M059J (cell line): ENCODE measurements around the gene FXYD7. TPM values are rescaled to one million over a fixed set of nuclear protein-coding genes. Genes with fewer than 3 reads are reported as not detected.

Experiments used
- DNase-seq: peaks from one replicate; pipeline ENCODE4 v3.0.0-alpha.2; 2012; ENCODE audit warnings: low read depth
- total RNA-seq: library from RNA; depleted of rRNA; stranded (reverse); fragments of >200 nt; shearing (Covaris generic); gene quantifications from 2 replicates; pipeline ENCODE4 v1.2.3, GENCODE V29; 2014; rRNA removed

Gene FXYD7
- total RNA-seq, 1 experiment from 2014 or later = not detected

DNA sequence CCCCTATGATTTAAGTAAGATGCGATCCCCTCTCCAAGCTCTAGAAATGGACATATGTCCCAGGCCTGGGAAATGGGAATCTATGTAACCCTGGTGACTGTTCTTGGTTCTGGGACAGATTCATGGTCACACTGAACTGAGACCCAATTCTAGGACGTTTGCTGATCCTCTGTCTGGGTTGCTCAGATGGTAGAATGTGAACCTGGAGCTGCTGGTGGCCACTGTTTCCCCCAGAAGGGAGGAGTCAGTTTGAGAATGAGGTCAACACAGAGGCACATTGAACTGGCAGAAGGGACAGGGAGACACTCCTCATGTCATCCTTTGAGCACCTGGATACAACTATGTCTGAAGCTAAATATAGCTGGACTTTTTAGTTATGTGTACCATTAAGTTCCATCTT lies 56.4 kb downstream of the FXYD7 start:
- DNase-seq = no peak

DNA sequence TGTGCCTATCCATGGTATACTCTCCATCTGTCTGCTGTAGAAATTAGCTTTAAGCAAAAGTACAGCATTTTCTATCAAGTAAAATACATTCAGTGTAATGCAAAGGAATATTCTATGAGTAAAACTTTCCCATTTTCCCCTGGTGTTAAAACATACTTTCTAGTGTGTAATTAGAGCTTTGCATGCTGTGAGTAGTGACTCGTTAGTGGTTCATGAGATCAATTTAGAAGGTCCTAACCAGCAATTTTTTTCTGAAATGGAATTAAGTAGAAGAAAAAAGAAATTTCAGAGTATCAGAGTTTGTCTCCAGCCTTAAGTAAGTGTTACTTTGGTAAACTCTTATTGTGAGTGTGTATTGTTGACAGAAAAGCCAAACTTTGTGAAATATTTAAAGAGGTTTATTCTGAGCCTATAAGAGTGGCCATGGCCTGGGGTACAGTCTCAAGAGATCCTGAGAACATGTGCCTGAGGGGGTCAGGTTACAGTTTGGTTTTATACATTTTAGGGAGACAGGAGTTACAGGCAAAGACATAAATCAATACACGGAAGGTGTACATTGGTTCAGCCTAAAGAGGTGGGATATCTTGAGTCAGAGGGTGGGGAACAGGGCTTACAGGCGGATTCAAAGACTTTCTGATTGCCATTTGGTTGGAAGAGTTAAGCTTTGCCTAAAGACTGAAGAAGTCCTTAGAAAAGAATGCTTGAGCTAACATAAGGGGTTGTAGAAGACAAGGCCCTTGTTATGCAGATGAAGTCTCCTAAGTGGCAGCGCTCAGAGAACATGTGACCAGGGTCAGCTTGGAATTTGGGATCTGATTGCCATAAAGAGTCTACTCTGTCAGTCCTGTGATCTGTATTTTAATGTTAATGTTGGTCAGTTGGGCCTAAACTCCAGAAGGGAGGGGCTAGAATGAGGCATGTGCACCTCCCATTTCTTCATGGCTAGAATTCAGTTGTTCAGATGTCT lies 60.0 kb downstream of the FXYD7 start:
- DNase-seq = no peak

Other genes with a start within 250 kb of the FXYD7 start
- 2.6 and 3.5 TPM in 2 replicates for gene ZNF30, start 216.4 kb upstream of the FXYD7 start, total RNA-seq
- 8.0 and 8.6 TPM in 2 replicates for gene ZNF792, start 179.0 kb upstream of the FXYD7 start, total RNA-seq
- gene GRAMD1A, start 142.9 kb upstream of the FXYD7 start, total RNA-seq = 9.8 and 21.5 TPM in 2 replicates
- 12.5 and 12.8 TPM in 2 replicates for gene SCN1B, start 112.8 kb upstream of the FXYD7 start, total RNA-seq
- gene HPN, start 101.5 kb upstream of the FXYD7 start, total RNA-seq = not detected in 2 replicates
- 0.64 TPM in 1 of 2 replicates, not detected in the other for gene FXYD3, start 27.4 kb upstream of the FXYD7 start, total RNA-seq
- gene LGI4, start 8.2 kb upstream of the FXYD7 start, total RNA-seq = not detected in 2 replicates
- gene FXYD1, start 4.4 kb upstream of the FXYD7 start, total RNA-seq = not detected in 2 replicates
- 183 and 256 TPM in 2 replicates for gene FXYD5, start 11.5 kb downstream of the FXYD7 start, total RNA-seq
- gene FAM187B, start 85.5 kb downstream of the FXYD7 start, total RNA-seq = not detected in 2 replicates
- 0.07 TPM in 1 of 2 replicates, not detected in the other for gene LSR, start 105.7 kb downstream of the FXYD7 start, total RNA-seq
- 38.6 and 66.5 TPM in 2 replicates for gene USF2, start 125.7 kb downstream of the FXYD7 start, total RNA-seq
- not detected in 2 replicates for gene HAMP, start 139.3 kb downstream of the FXYD7 start, total RNA-seq
- gene MAG, start 148.9 kb downstream of the FXYD7 start, total RNA-seq = not detected in 2 replicates
- gene CD22, start 185.9 kb downstream of the FXYD7 start, total RNA-seq = 1.5 TPM in 1 of 2 replicates, not detected in the other
- not detected in 2 replicates for gene FFAR1, start 204.6 kb downstream of the FXYD7 start, total RNA-seq
- gene FFAR3, start 215.2 kb downstream of the FXYD7 start, total RNA-seq = not detected in 2 replicates
- not detected in 2 replicates for gene GPR42, start 227.8 kb downstream of the FXYD7 start, total RNA-seq